CD1c-positive myeloid dendritic cell (primary cell): ENCODE results near the gene POLR3A.

ENCODE experiments used
- DNase-seq: peaks from one replicate; pipeline ENCODE4 v3.0.0-alpha.2; 2016; ENCODE audit errors: extremely low spot score

The POLR3A gene

GRCh38 chr10:78046711-78047269, 17.5 kb upstream of the POLR3A start:
- DNase-seq = no peak

GRCh38 chr10:78045856-78046255, 16.5 kb upstream of the POLR3A start:
- no peak for DNase-seq

- peak; percentile 69 for DNase-seq
Measured at GRCh38 chr10:78045237-78045636, 15.9 kb upstream of the POLR3A start.

GRCh38 chr10:78044699-78045098, 15.4 kb upstream of the POLR3A start:
- no peak for DNase-seq

GRCh38 chr10:78044179-78044578, 14.9 kb upstream of the POLR3A start:
- no peak for DNase-seq

GRCh38 chr10:78042752-78043104, 13.4 kb upstream of the POLR3A start:
- no peak for DNase-seq

- no peak for DNase-seq
Measured at GRCh38 chr10:78042058-78042751, 12.9 kb upstream of the POLR3A start.

- no peak for DNase-seq
Measured at GRCh38 chr10:78041170-78042057, 12.1 kb upstream of the POLR3A start.

GRCh38 chr10:78039743-78040142, 10.4 kb upstream of the POLR3A start:
- no peak for DNase-seq

GRCh38 chr10:78038791-78039547, 9.7 kb upstream of the POLR3A start:
- DNase-seq = no peak

GRCh38 chr10:78038105-78038504, 8.8 kb upstream of the POLR3A start:
- no peak for DNase-seq

- DNase-seq = no peak
Measured at GRCh38 chr10:78035933-78036583, 6.7 kb upstream of the POLR3A start.

GRCh38 chr10:78035437-78035836, 6.1 kb upstream of the POLR3A start:
- no peak for DNase-seq

- no peak for DNase-seq
Measured at GRCh38 chr10:78035025-78035424, 5.7 kb upstream of the POLR3A start.

- DNase-seq = peak; percentile 99
Measured at GRCh38 chr10:78033637-78034470, 4.5 kb upstream of the POLR3A start, which contains the start of gene RPS24. TSS of gene RPS24 (plus strand) at chr10:78033863. CDS start at chr10:78033902, 39 bp downstream.

GRCh38 chr10:78033387-78033636, 4.0 kb upstream of the POLR3A start:
- DNase-seq = no peak

GRCh38 chr10:78028438-78029268, 662 bp downstream of the POLR3A start:
- peak; percentile 15 for DNase-seq

- no peak for DNase-seq
Measured at GRCh38 chr10:78025685-78026364, 3.5 kb downstream of the POLR3A start.

GRCh38 chr10:78023741-78024140, 5.6 kb downstream of the POLR3A start:
- no peak for DNase-seq
